ENCODE data around the gene AP2A2.
"Not testable (repeated sequence)": the region's sequence is repeated elsewhere in the genome, so short reads cannot be mapped to it uniquely, and the experiment has no call there.

- TF ChIP-seq, protein P1, sequence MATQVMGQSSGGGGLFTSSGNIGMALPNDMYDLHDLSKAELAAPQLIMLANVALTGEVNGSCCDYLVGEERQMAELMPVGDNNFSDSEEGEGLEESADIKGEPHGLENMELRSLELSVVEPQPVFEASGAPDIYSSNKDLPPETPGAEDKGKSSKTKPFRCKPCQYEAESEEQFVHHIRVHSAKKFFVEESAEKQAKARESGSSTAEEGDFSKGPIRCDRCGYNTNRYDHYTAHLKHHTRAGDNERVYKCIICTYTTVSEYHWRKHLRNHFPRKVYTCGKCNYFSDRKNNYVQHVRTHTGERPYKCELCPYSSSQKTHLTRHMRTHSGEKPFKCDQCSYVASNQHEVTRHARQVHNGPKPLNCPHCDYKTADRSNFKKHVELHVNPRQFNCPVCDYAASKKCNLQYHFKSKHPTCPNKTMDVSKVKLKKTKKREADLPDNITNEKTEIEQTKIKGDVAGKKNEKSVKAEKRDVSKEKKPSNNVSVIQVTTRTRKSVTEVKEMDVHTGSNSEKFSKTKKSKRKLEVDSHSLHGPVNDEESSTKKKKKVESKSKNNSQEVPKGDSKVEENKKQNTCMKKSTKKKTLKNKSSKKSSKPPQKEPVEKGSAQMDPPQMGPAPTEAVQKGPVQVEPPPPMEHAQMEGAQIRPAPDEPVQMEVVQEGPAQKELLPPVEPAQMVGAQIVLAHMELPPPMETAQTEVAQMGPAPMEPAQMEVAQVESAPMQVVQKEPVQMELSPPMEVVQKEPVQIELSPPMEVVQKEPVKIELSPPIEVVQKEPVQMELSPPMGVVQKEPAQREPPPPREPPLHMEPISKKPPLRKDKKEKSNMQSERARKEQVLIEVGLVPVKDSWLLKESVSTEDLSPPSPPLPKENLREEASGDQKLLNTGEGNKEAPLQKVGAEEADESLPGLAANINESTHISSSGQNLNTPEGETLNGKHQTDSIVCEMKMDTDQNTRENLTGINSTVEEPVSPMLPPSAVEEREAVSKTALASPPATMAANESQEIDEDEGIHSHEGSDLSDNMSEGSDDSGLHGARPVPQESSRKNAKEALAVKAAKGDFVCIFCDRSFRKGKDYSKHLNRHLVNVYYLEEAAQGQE (tag by site-specific recombination; IDR thresholded peaks at IDR 0.05), result not testable (repeated sequence)
- TF ChIP-seq CTCF (tag by site-specific recombination; IDR thresholded peaks at IDR 0.05); PBX3 (CRISPR knock-in tag; IDR thresholded peaks at IDR 0.05); ZNF610 (tag by site-specific recombination; IDR thresholded peaks at IDR 0.05; ENCODE audit: borderline replicate concordance); ZNF510 (tag by site-specific recombination; IDR thresholded peaks at IDR 0.05; ENCODE audit: insufficient replicate concordance): not testable (repeated sequence)
- TF ChIP-seq, protein P2, sequence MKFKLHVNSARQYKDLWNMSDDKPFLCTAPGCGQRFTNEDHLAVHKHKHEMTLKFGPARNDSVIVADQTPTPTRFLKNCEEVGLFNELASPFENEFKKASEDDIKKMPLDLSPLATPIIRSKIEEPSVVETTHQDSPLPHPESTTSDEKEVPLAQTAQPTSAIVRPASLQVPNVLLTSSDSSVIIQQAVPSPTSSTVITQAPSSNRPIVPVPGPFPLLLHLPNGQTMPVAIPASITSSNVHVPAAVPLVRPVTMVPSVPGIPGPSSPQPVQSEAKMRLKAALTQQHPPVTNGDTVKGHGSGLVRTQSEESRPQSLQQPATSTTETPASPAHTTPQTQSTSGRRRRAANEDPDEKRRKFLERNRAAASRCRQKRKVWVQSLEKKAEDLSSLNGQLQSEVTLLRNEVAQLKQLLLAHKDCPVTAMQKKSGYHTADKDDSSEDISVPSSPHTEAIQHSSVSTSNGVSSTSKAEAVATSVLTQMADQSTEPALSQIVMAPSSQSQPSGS (tag by site-specific recombination; IDR thresholded peaks at IDR 0.05; ENCODE audit: low read depth), result not testable (repeated sequence)
These were observed 35.7 kb downstream of the AP2A2 start for GRCh38 chr11:961310-961920.
